Thyroid gland (tissue), 4 donors: ENCODE data around the gene KIF13A. TPM values are rescaled to one million over a fixed set of nuclear protein-coding genes. Genes with fewer than 3 reads are reported as not detected.

Experiments used
- DNase-seq, 2 donors: peaks; one replicate each; pipeline ENCODE4 v3.0.0-alpha.2; 2019
- H3K27ac ChIP-seq, 3 donors: fragments of 200-600 bp; sonication (generic); 1 replicate in 2 of 3; 2 replicates in 1 of 3; pipeline ENCODE4 v1.5.1; 2016 to 2019; ENCODE audit warnings: mild to moderate bottlenecking in 1 of 3, moderate library complexity in 1 of 3
- H3K27me3 ChIP-seq: fragments of 200-600 bp; sonication (generic); one replicate; pipeline ENCODE4 v1.5.1; 2019
- H3K36me3 ChIP-seq, 2 donors: fragments of 200-600 bp; sonication (generic); one replicate each; pipeline ENCODE4 v1.5.1; 2016 to 2019
- H3K4me1 ChIP-seq, 2 donors: fragments of 200-600 bp; sonication (generic); one replicate each; pipeline ENCODE4 v1.5.1; 2017 to 2019
- H3K4me3 ChIP-seq, 3 donors: fragments of 200-600 bp; sonication (generic); replicated peaks in 1 of 3; 1 replicate in 2 of 3; 2 replicates in 1 of 3; pipeline ENCODE4 v1.5.1; 2016; ENCODE audit warnings: mild to moderate bottlenecking in 1 of 3
- H3K9me3 ChIP-seq: fragments of 200-600 bp; sonication (generic); one replicate; pipeline ENCODE4 v1.5.1; 2017
- POLR2A ChIP-seq, 2 donors: fragments of 450-650 bp; IDR thresholded peaks; one replicate each; pipeline ENCODE4 v1.6.1; 2017; ENCODE audit warnings: antibody characterized with exemption in 2 of 2, mild to moderate bottlenecking in 2 of 2, moderate library complexity in 1 of 2
- WGBS, 2 donors: methylation state at CpG; one replicate each; pipeline ENCODE4 v1.1.5; 2017; 5-methylcytosine and 5-hydroxymethylcytosine counted together
- intact Hi-C: fragments of 100-400 bp; cut with DNase I; formaldehyde crosslinking; loops from one replicate; pipeline ENCODE4 v1.15.1; 2023
- small RNA-seq: library from RNA; depleted of rRNA; stranded (forward); fragments of <200 nt; gene quantifications from one replicate; pipeline ENCODE3, GENCODE V24; 2016
- total RNA-seq, 4 donors: library from RNA; depleted of rRNA; stranded (reverse); fragments of >200 nt; gene quantifications; one replicate each; pipeline ENCODE4 v1.2.3, GENCODE V29; 2016
- TF ChIP-seq, protein P1 (sequence below), 6 experiments: fragments of 200-600 bp in 3 of 6; fragments of 450-650 bp in 3 of 6; sonication (generic) in 3 of 6; IDR thresholded peaks; one replicate each; pipeline ENCODE4 v1.5.1; 2016 to 2019; ENCODE audit warnings: antibody characterized with exemption in 6 of 6, mild to moderate bottlenecking in 2 of 6, inconsistent platforms in 1 of 6, moderate library complexity in 1 of 6

Gene KIF13A
- total RNA-seq, 4 donors from 2014 or later = 40.7 to 79.8 (median 66.4) TPM

DNA sequence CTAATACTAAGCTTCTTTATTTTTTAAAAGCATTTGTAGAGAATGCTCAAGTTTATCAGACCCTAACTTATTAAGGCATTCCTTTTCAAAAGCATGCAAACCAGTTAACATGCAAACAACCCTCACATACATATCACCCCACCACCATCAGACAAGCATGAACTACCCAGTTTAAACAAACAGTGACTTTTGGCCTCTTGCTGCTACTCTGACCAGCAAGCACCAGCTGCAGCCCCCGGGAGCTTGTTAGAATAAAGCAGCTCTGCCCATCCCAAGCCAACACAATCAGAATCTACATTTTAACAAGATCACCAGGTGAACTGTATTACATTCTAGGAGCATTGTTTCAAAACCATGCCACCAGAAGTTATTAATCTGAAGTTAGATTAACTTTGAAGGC lies 274.9 kb downstream of the KIF13A start:
- no peaks in the 10 kb centered on the region for H3K27me3 ChIP-seq
- TF ChIP-seq, protein P1, sequence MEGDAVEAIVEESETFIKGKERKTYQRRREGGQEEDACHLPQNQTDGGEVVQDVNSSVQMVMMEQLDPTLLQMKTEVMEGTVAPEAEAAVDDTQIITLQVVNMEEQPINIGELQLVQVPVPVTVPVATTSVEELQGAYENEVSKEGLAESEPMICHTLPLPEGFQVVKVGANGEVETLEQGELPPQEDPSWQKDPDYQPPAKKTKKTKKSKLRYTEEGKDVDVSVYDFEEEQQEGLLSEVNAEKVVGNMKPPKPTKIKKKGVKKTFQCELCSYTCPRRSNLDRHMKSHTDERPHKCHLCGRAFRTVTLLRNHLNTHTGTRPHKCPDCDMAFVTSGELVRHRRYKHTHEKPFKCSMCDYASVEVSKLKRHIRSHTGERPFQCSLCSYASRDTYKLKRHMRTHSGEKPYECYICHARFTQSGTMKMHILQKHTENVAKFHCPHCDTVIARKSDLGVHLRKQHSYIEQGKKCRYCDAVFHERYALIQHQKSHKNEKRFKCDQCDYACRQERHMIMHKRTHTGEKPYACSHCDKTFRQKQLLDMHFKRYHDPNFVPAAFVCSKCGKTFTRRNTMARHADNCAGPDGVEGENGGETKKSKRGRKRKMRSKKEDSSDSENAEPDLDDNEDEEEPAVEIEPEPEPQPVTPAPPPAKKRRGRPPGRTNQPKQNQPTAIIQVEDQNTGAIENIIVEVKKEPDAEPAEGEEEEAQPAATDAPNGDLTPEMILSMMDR (IDR thresholded peaks at IDR 0.05) = no peak
- no peak for TF ChIP-seq POLR2A (IDR thresholded peaks at IDR 0.05)
- WGBS, 2 donors = 28 to 33% methylated on average over 1 of the region's 1 CpG
- H3K36me3 ChIP-seq = no peaks in the 10 kb centered on the region
- H3K27ac ChIP-seq = no peak overlapping the region
- H3K4me1 ChIP-seq = no peaks in the 10 kb centered on the region
- H3K4me3 ChIP-seq = no peak overlapping the region
- no peaks in the 10 kb centered on the region for H3K9me3 ChIP-seq
- intact Hi-C loops = no loop called here
- no peak for DNase-seq

GRCh38 chr6:17710331-17710730 lies 277.1 kb downstream of the KIF13A start:
- intact Hi-C loops = no loop called here
- Histone ChIP-seq H3K27me3 (no peaks in the 10 kb centered on the region), H3K4me1 (no peaks in the 10 kb centered on the region), H3K27ac (no peak overlapping the region), H3K36me3 (no peaks in the 10 kb centered on the region), H3K9me3 (no peaks in the 10 kb centered on the region), H3K4me3 (no peak overlapping the region)
- TF ChIP-seq POLR2A (IDR thresholded peaks at IDR 0.05) = no peak
- TF ChIP-seq, protein P1 (IDR thresholded peaks at IDR 0.05) = no peak
- 75 to 83% methylated on average over 3 of the region's 3 CpGs for WGBS, 2 donors
- DNase-seq = no peak

- Histone ChIP-seq H3K36me3 (no peaks in the 10 kb centered on the region), H3K4me1 (peaks cover under 1 to 5% of the 10 kb centered on the region in 2 donors), H3K4me3 (no peak overlapping the region), H3K27me3 (no peaks in the 10 kb centered on the region), H3K27ac (no peak overlapping the region), H3K9me3 (no peaks in the 10 kb centered on the region)
- intact Hi-C loops = loop anchor here (10.0 kb wide), 1 partner anchor 105 kb away; the partner anchor contains the start of gene FAM8A1
- no peak for TF ChIP-seq POLR2A (IDR thresholded peaks at IDR 0.05)
- TF ChIP-seq, protein P1 (IDR thresholded peaks at IDR 0.05) = no peak
- no peak for DNase-seq
- WGBS, 2 donors = 95% methylated on average over 2 of the region's 2 CpGs
Measured at GRCh38 chr6:17709476-17709875, 278.0 kb downstream of the KIF13A start.

Small RNA genes lying within 50 kb of the gene (small RNA-seq; reads per million reads assigned to genes)
- not detected for gene RF00019
- 6.4 reads per million, percentile 89 among the genes with 10 or more reads in this experiment for gene RNA5SP204

Other genes starting within 250 kb of the KIF13A start
- 1 to 10 TPM; 1.7 to 4.9 (median 3.5) TPM for gene NHLRC1, start 135.0 kb upstream of the KIF13A start, total RNA-seq
- 100 to 1,000 TPM in 3 of 4 donors, 10 to 100 TPM in 1; 76.7 to 142 (median 113) TPM for gene TPMT, start 167.4 kb upstream of the KIF13A start, total RNA-seq
- gene KDM1B, start 167.8 kb upstream of the KIF13A start, total RNA-seq = 10 to 100 TPM; 46.2 to 89.5 (median 70.8) TPM